HCT116 (cell line): ENCODE measurements around the gene MBP. TPM values are rescaled to one million over a fixed set of nuclear protein-coding genes. Genes with fewer than 3 reads are reported as not detected.

Source experiments
- ATAC-seq: fragments of 200-7000 bp; cut with Tn5 transposase; 2 replicates; pipeline ENCODE4 v1.9.1; 2020; ENCODE audit warnings: mild to moderate bottlenecking, moderate library complexity
- BruUV-seq: library from RNA; stranded (reverse); fragments of 400-500 nt; replicated peaks from 2 replicates; lab custom pipeline; 2021; lab: Mats Ljungman, UMichigan
- CTCF ChIA-PET: fragments of 300-600 bp; sonication (Branson Sonifier 250); formaldehyde crosslinking; loops from one replicate; lab custom pipeline; 2021; ENCODE audit warnings: antibody characterized with exemption; lab: Charles Lee
- POLR2A ChIA-PET: fragments of 300-600, 350-600 bp; sonication (Branson Sonifier 250); formaldehyde crosslinking; loops from one replicate; lab custom pipeline; 2021; ENCODE audit warnings: antibody characterized with exemption; lab: Charles Lee
- RAD21 ChIA-PET, 2 experiments: fragments of 300-600 bp; sonication (Branson Sonifier 250); formaldehyde crosslinking; loops; one replicate each; lab custom pipeline; 2023; ENCODE audit warnings: low total read pairs in 2 of 2; ENCODE audit not compliant: uncharacterized antibody in 2 of 2, unreplicated experiment in 2 of 2, low non-redundant PET in 1 of 2; lab: Charles Lee
- DNase-seq: peaks from one replicate; pipeline ENCODE4 v3.0.0-alpha.2; 2010; ENCODE audit warnings: low read depth, low spot score
- H2AFZ ChIP-seq: fragments of 200-600 bp; shearing (Covaris generic), sonication (generic); 2 replicates; pipeline ENCODE4 v1.6.1; 2017; ENCODE audit warnings: low read depth, mixed run types, mixed read lengths, antibody characterized with exemption, low read length; ENCODE audit not compliant: poor library complexity, severe bottlenecking
- H3K27ac ChIP-seq: 2 replicates; pipeline ENCODE4 v1.5.1; 2012; ENCODE audit warnings: low read depth, low read length
- H3K27me3 ChIP-seq: fragments of 200-600 bp; sonication (generic); 2 replicates; pipeline ENCODE4 v1.6.1; 2016; ENCODE audit warnings: mixed run types, low read length, mixed read lengths; ENCODE audit not compliant: insufficient read depth
- H3K36me3 ChIP-seq, 2 experiments: fragments of 200-500 bp in 1 of 2; fragments of 200-600 bp in 1 of 2; sonication (Bioruptor generic) in 1 of 2; sonication (generic) in 1 of 2; 2 replicates each; pipeline versions ENCODE4 v1.5.1 to v1.6.1; 2014 to 2016; ENCODE audit warnings: low read length in 2 of 2, inconsistent platforms in 1 of 2, mixed read lengths in 1 of 2, mixed run types in 1 of 2; ENCODE audit not compliant: insufficient read depth in 2 of 2, control insufficient read depth in 1 of 2
- H3K4me1 ChIP-seq, 2 experiments: fragments of 200-600 bp in 1 of 2; sonication (generic) in 1 of 2; 2 replicates each; pipeline versions ENCODE4 v1.5.1 to v1.6.1; 2012 to 2017; ENCODE audit warnings: low read length in 2 of 2, inconsistent platforms in 1 of 2, mild to moderate bottlenecking in 1 of 2, mixed read lengths in 1 of 2, mixed run types in 1 of 2, moderate library complexity in 1 of 2; ENCODE audit not compliant: insufficient read depth in 2 of 2, control insufficient read depth in 1 of 2
- H3K4me2 ChIP-seq: fragments of 200-600 bp; sonication (generic); 2 replicates; pipeline ENCODE4 v1.6.1; 2017; ENCODE audit warnings: mixed run types, low read length, mixed read lengths
- H3K4me3 ChIP-seq, 2 experiments: fragments of 200-600 bp in 1 of 2; sonication (generic) in 1 of 2; replicated peaks in 1 of 2; 2 replicates each; pipeline ENCODE4 v1.5.1; 2011 to 2016; ENCODE audit warnings: low read length in 2 of 2, control low read depth in 1 of 2, low read depth in 1 of 2, mild to moderate bottlenecking in 1 of 2, mixed read lengths in 1 of 2, mixed run types in 1 of 2
- H3K79me2 ChIP-seq: fragments of 200-600 bp; sonication (generic); 2 replicates; pipeline ENCODE4 v1.6.1; 2017; ENCODE audit warnings: mild to moderate bottlenecking, mixed run types, low read length, moderate library complexity, mixed read lengths; ENCODE audit not compliant: insufficient read depth
- H3K9ac ChIP-seq: fragments of 200-600 bp; sonication (generic); 2 replicates; pipeline ENCODE4 v1.6.1; 2016; ENCODE audit warnings: low read length, mixed read lengths
- H3K9me2 ChIP-seq: fragments of 200-600 bp; sonication (generic), shearing (Covaris generic); 2 replicates; pipeline ENCODE4 v1.6.1; 2017; ENCODE audit warnings: mixed run types, mild to moderate bottlenecking, moderate library complexity; ENCODE audit not compliant: insufficient read depth
- H3K9me3 ChIP-seq, 2 experiments: fragments of 200-500 bp in 1 of 2; fragments of 200-600 bp in 1 of 2; sonication (Bioruptor generic) in 1 of 2; sonication (generic) in 1 of 2; 2 replicates each; pipeline ENCODE4 v1.6.1; 2014 to 2017; ENCODE audit warnings: low read length in 2 of 2, mixed read lengths in 2 of 2, inconsistent platforms in 1 of 2, low read depth in 1 of 2, mild to moderate bottlenecking in 1 of 2, mixed run types in 1 of 2, moderate library complexity in 1 of 2; ENCODE audit not compliant: control insufficient read depth in 1 of 2, insufficient read depth in 1 of 2
- H4K20me1 ChIP-seq: fragments of 200-600 bp; sonication (generic), shearing (Covaris generic); 2 replicates; pipeline ENCODE4 v1.6.1; 2017; ENCODE audit warnings: mixed run types, mild to moderate bottlenecking, moderate library complexity; ENCODE audit not compliant: insufficient read depth
- ATF3 ChIP-seq: IDR thresholded peaks from 2 replicates; pipeline ENCODE4 v1.6.1; 2012
- CEBPB ChIP-seq: IDR thresholded peaks from 2 replicates; pipeline ENCODE4 v1.6.1; 2012; ENCODE audit warnings: low read depth
- CTCF ChIP-seq, 3 experiments: fragments of 200-600 bp in 1 of 3; sonication (generic) in 1 of 3; IDR thresholded peaks in 2 of 3; conservative IDR thresholded peaks in 1 of 3; 2 replicates each; pipeline ENCODE4 v1.5.1; 2012 to 2017; ENCODE audit warnings: low read depth in 2 of 3, low read length in 2 of 3, antibody characterized with exemption in 1 of 3, borderline replicate concordance in 1 of 3, control low read depth in 1 of 3, mild to moderate bottlenecking in 1 of 3, mixed read lengths in 1 of 3, mixed run types in 1 of 3, moderate library complexity in 1 of 3; ENCODE audit not compliant: insufficient read depth in 1 of 3
- EGR1 ChIP-seq: IDR thresholded peaks from 2 replicates; pipeline ENCODE4 v1.6.1; 2012; ENCODE audit warnings: low read depth
- EZH2 ChIP-seq: fragments of 200-600 bp; sonication (generic); IDR thresholded peaks from 2 replicates; pipeline ENCODE4 v1.6.1; 2017; ENCODE audit warnings: antibody characterized with exemption, mixed run types
- EZH2phosphoT487 ChIP-seq: fragments of 200-600 bp; IDR thresholded peaks from 2 replicates; pipeline ENCODE4 v1.6.1; 2018; ENCODE audit warnings: antibody characterized with exemption, borderline replicate concordance
- FOSL1 ChIP-seq: IDR thresholded peaks from 2 replicates; pipeline ENCODE4 v1.6.1; 2012; ENCODE audit warnings: low read depth
- JUND ChIP-seq: IDR thresholded peaks from 2 replicates; pipeline ENCODE4 v1.6.1; 2012
- POLR2A ChIP-seq: IDR thresholded peaks from 2 replicates; pipeline ENCODE4 v1.7.0; 2011; ENCODE audit warnings: borderline replicate concordance; ENCODE audit not compliant: insufficient read depth, insufficient read length; ENCODE audit errors: extremely low read depth
- POLR2AphosphoS5 ChIP-seq: IDR thresholded peaks from 2 replicates; pipeline ENCODE4 v1.6.1; 2011; ENCODE audit warnings: mild to moderate bottlenecking, low read depth, low read length, moderate library complexity
- SRF ChIP-seq: IDR thresholded peaks from 2 replicates; pipeline ENCODE4 v1.6.1; 2012; ENCODE audit warnings: low read depth
- TCF7L2 ChIP-seq: IDR thresholded peaks from 2 replicates; pipeline ENCODE4 v1.7.0; 2011; ENCODE audit warnings: borderline replicate concordance, inconsistent platforms; ENCODE audit not compliant: insufficient read depth, insufficient read length; ENCODE audit errors: extremely low read depth
- YY1 ChIP-seq: IDR thresholded peaks from 2 replicates; pipeline ENCODE4 v1.6.1; 2011; ENCODE audit warnings: low read length, low read depth, moderate library complexity, mild to moderate bottlenecking; ENCODE audit not compliant: insufficient replicate concordance; ENCODE audit errors: extremely low read depth
- ZBTB33 ChIP-seq: IDR thresholded peaks from 2 replicates; pipeline ENCODE4 v1.6.1; 2011; ENCODE audit warnings: mild to moderate bottlenecking, low read length, moderate library complexity; ENCODE audit not compliant: insufficient replicate concordance; ENCODE audit errors: extremely low read depth
- ZFX ChIP-seq: fragments of 450-650 bp; IDR thresholded peaks from 2 replicates; pipeline ENCODE4 v1.6.1; 2017
- intact Hi-C: fragments of 100-400 bp; cut with micrococcal nuclease; formaldehyde crosslinking; loops from 2 replicates; pipeline ENCODE4 v1.10.0; 2022
- total RNA-seq: library from RNA; stranded (reverse); gene quantifications from one replicate; pipeline ENCODE4 v1.2.1, GENCODE V29; 2021; ENCODE audit not compliant: unreplicated experiment

MBP gene
- total RNA-seq, 1 experiment from 2014 or later: 34.9 TPM

- Histone ChIP-seq H3K27me3 (no peaks in the 10 kb centered on the region), H3K9ac (no peak overlapping the region), H2AFZ (no peak overlapping the region), H3K9me3 (no peaks in the 10 kb centered on the region), H3K27ac (no peak overlapping the region), H3K4me2 (no peak overlapping the region), H3K4me1 (peaks cover 6 to 21% of the 10 kb centered on the region in 2 experiments; a peak in 2 of 4 replicates), H4K20me1 (no peaks in the 10 kb centered on the region), H3K9me2 (no peaks in the 10 kb centered on the region), H3K4me3 (no peak overlapping the region), H3K36me3 (no peaks in the 10 kb centered on the region), H3K79me2 (peaks cover 40% of the 10 kb centered on the region)
- TF ChIP-seq TCF7L2 (no peak), YY1 (no peak), ZFX (no peak), EGR1 (no peak), CTCF (IDR thresholded peaks at IDR 0.05 in 2 of 3, conservative IDR thresholded peaks at IDR 0.05 in 1 of 3; ENCODE audit: borderline replicate concordance in 1 of 3, insufficient read depth in 1 of 3, low read depth in 2 of 3, low read length in 2 of 3) (no peak), EZH2 (no peak), POLR2AphosphoS5 (no peak), JUND (no peak), CEBPB (no peak), POLR2A (no peak), EZH2phosphoT487 (no peak), FOSL1 (no peak), SRF (no peak), ZBTB33 (no peak), ATF3 (no peak)
- no peak for DNase-seq
- POLR2A ChIA-PET: interaction anchor here (1.5 kb wide), 1 partner anchor 18 kb away, joined by 3 read pairs; the partner anchor contains the start of gene MBP
- no peak for ATAC-seq
- CTCF ChIA-PET: no interaction called here
- intact Hi-C loops: no loop called here
- no TSS peak for BruUV-seq
- RAD21 ChIA-PET: no interaction called here
Measured at GRCh38 chr18:77114152-77114414, 18.5 kb downstream of the MBP start.
